KMS-11 (cell line): ENCODE measurements around the gene DMRTB1.

Source experiments
- H2AFZ ChIP-seq: fragments of 200-600 bp; sonication (generic); 2 replicates; pipeline ENCODE4 v1.6.1; 2016; ENCODE audit warnings: antibody characterized with exemption, mixed run types, low read depth
- H3K27ac ChIP-seq: fragments of 200-600 bp; sonication (generic); 2 replicates; pipeline ENCODE4 v1.6.1; 2016; ENCODE audit warnings: mild to moderate bottlenecking, mixed run types
- H3K27me3 ChIP-seq: fragments of 200-600 bp; sonication (generic); 2 replicates; pipeline ENCODE4 v1.6.1; 2017; ENCODE audit warnings: mild to moderate bottlenecking, low read depth, mixed run types, moderate library complexity; ENCODE audit not compliant: insufficient read depth
- H3K36me3 ChIP-seq: fragments of 200-600 bp; sonication (generic); 2 replicates; pipeline ENCODE4 v1.6.1; 2017; ENCODE audit warnings: mild to moderate bottlenecking, mixed run types; ENCODE audit not compliant: insufficient read depth
- H3K4me1 ChIP-seq: fragments of 200-600 bp; sonication (generic); 2 replicates; pipeline ENCODE4 v1.6.1; 2016; ENCODE audit warnings: mild to moderate bottlenecking, low read depth, mixed run types; ENCODE audit not compliant: poor library complexity, severe bottlenecking
- H3K4me2 ChIP-seq: fragments of 200-600 bp; sonication (generic); 2 replicates; pipeline ENCODE4 v1.7.0; 2016; ENCODE audit warnings: mild to moderate bottlenecking, mixed run types
- H3K4me3 ChIP-seq: fragments of 200-600 bp; sonication (generic); IDR thresholded peaks from 2 replicates; pipeline ENCODE4 v1.6.1; 2017; ENCODE audit warnings: low read depth, low read length, mixed read lengths; ENCODE audit not compliant: insufficient read depth
- H3K79me2 ChIP-seq: fragments of 200-600 bp; sonication (generic); 2 replicates; pipeline ENCODE4 v1.6.1; 2016; ENCODE audit warnings: low read depth, mixed run types; ENCODE audit not compliant: insufficient read depth
- H3K9ac ChIP-seq: fragments of 200-600 bp; sonication (generic); 2 replicates; pipeline ENCODE4 v1.6.1; 2016; ENCODE audit warnings: mild to moderate bottlenecking, mixed run types
- H4K20me1 ChIP-seq: fragments of 200-600 bp; sonication (generic); 2 replicates; pipeline ENCODE4 v1.6.1; 2016; ENCODE audit warnings: mild to moderate bottlenecking, mixed run types; ENCODE audit not compliant: insufficient read depth
- TF ChIP-seq, protein P1 (sequence below): fragments of 200-600 bp; sonication (generic); conservative IDR thresholded peaks from 2 replicates; pipeline ENCODE4 v1.6.1; 2017; ENCODE audit warnings: low read depth, mild to moderate bottlenecking, antibody characterized with exemption, low read length, moderate library complexity, mixed read lengths

DMRTB1 gene

DNA sequence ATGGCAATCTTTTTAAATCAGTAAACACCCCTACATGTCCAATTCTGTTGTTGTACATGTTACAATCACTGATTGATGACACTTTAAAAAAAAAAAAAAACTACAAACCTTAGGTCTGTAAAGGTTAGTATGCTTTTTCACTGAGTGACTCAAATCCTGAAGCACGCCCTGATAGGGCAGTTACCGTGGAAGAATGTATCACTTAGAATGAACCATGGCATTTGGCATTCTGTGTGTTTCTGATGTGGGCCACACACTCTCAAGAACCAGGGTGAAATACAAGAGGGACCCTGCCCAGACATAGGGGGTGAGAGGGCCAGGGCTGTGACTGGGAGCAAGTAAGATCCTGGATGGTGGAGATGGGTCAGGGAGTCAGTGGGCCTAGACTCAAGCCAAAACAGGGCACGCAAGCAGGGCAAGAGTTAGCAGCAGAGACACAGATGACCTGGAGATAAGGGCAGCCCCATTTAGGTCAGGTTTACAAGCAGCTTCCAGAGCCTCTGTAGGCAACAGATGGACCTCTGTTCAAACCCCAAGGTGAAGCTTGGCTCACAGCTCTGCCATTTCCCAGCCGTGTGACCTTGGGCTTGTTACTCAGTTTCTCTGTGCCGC, 47.6 kb upstream of the DMRTB1 start:
- Histone ChIP-seq H3K4me3 (no peak overlapping the region), H3K36me3 (no peaks in the 10 kb centered on the region), H3K79me2 (no peaks in the 10 kb centered on the region), H2AFZ (no peak overlapping the region), H3K4me2 (no peak overlapping the region), H4K20me1 (no peaks in the 10 kb centered on the region), H3K4me1 (no peaks in the 10 kb centered on the region), H3K27me3 (no peaks in the 10 kb centered on the region), H3K27ac (no peak overlapping the region), H3K9ac (no peak overlapping the region)
- TF ChIP-seq, protein P1, sequence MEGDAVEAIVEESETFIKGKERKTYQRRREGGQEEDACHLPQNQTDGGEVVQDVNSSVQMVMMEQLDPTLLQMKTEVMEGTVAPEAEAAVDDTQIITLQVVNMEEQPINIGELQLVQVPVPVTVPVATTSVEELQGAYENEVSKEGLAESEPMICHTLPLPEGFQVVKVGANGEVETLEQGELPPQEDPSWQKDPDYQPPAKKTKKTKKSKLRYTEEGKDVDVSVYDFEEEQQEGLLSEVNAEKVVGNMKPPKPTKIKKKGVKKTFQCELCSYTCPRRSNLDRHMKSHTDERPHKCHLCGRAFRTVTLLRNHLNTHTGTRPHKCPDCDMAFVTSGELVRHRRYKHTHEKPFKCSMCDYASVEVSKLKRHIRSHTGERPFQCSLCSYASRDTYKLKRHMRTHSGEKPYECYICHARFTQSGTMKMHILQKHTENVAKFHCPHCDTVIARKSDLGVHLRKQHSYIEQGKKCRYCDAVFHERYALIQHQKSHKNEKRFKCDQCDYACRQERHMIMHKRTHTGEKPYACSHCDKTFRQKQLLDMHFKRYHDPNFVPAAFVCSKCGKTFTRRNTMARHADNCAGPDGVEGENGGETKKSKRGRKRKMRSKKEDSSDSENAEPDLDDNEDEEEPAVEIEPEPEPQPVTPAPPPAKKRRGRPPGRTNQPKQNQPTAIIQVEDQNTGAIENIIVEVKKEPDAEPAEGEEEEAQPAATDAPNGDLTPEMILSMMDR = no peak

DNA sequence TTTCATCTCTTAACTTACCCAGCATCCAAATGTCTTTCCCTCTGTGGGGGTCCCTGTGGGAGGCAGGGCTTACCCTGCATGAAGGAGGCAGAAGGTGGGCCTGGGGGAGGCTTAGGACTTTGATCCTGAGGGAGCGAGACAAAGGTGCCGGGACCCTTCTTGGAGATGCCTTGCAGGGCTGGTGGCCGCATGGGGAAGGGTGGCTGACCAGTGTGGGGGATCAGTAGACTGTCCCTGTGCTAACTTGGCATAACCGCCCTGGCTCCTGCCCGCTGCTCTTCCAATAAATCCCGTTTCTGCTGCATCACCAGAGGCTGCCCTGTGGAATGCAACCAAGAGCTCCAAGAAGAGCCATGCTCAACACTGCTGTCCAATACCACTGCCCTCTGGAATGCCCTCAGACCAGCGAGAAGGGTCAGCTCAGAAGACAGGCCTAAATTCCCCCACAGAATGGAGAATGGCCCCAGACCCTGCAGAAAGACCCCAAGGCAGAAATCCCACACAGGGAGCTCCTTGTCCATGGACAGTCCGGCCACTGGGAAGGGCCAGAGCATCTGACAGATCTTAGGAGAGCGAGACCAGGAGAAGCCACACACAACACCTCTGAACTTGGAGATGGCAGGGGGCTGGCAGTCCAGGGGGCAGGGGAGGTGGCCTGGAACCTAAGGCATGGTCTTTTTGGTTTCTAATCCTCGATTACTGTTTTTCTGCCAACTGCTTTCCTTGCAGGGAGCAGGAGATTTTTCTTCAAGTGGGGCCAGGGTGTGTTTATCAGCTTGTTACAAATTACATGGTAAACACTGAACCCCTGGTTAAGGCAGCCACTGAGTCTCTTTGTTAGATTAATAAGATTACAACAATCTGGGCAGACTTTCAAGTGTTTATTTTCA, 46.7 kb upstream of the DMRTB1 start:
- no peak overlapping the region for H3K9ac ChIP-seq
- no peaks in the 10 kb centered on the region for H3K27me3 ChIP-seq
- no peaks in the 10 kb centered on the region for H3K79me2 ChIP-seq
- no peak overlapping the region for H3K4me3 ChIP-seq
- H4K20me1 ChIP-seq = no peaks in the 10 kb centered on the region
- TF ChIP-seq, protein P1 = no peak
- no peak overlapping the region for H3K27ac ChIP-seq
- no peaks in the 10 kb centered on the region for H3K36me3 ChIP-seq
- H2AFZ ChIP-seq = no peak overlapping the region
- H3K4me1 ChIP-seq = no peaks in the 10 kb centered on the region
- no peak overlapping the region for H3K4me2 ChIP-seq

DNA sequence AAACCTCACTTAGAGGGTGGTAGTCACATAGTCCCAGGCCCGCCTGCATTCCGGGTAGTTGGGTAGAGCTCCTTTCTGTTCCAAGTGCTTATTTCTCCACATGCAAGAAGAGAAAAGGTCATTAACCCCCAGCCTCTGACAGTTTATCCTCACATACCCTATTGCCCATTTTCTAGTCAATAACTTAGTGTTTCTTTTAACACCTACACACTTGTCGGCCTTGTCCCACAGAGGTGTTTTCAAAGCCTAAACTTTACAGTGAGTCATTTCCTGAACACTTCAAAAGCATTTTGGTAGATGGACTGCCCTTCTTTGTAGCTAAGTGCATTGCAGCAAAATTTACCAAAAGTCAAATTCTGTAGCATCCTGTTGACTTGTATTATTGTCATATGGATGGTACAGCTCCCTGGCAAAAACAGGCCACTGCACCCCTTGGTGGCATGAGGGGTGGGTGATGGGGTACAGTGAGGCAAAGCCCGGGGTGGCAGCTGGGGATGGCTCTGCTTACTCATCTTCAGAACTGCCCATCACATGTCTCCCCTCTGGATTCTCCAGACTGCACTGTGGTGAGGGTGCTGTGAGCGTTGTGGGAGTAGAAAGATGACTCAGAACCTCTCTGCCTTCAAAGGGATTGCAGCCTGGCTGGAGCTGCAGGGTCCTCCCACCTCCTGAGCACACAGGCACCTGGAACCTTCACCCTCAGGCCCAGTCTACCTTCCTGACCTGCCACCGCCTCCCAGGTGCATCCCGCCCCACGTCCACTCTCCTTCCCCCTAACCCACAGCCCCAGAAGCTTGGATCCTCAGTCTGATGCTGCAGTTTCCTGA, 45.8 kb upstream of the DMRTB1 start:
- Histone ChIP-seq H3K27ac (no peak overlapping the region), H3K4me1 (no peaks in the 10 kb centered on the region), H3K9ac (no peak overlapping the region), H4K20me1 (no peaks in the 10 kb centered on the region), H3K4me3 (no peak overlapping the region), H2AFZ (no peak overlapping the region), H3K4me2 (no peak overlapping the region), H3K27me3 (no peaks in the 10 kb centered on the region), H3K36me3 (no peaks in the 10 kb centered on the region), H3K79me2 (no peaks in the 10 kb centered on the region)
- TF ChIP-seq, protein P1 = no peak

DNA sequence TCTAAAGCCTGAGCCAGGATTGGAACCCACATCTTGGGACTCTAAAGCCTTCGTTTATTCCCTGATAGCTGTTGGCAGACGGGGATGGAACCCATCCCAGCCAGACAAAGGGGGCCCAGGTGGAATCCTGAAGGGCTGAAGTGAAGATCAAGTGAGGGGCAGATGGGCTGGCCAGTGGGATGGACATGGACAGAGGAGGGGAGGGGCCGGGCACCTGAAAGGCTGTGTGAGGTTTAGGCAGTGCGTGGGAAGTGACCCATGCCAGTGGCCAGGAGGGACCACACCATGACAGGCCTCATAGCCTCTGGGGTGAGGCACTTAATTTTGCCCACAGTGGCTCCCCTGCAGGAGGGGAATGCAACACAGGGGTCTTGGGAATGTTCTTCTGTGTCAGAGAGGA, 44.6 kb upstream of the DMRTB1 start:
- H2AFZ ChIP-seq = no peak overlapping the region
- no peak overlapping the region for H3K27ac ChIP-seq
- no peaks in the 10 kb centered on the region for H3K27me3 ChIP-seq
- no peak overlapping the region for H3K4me2 ChIP-seq
- no peak overlapping the region for H3K9ac ChIP-seq
- no peaks in the 10 kb centered on the region for H3K36me3 ChIP-seq
- no peaks in the 10 kb centered on the region for H3K4me1 ChIP-seq
- H3K4me3 ChIP-seq = no peak overlapping the region
- no peaks in the 10 kb centered on the region for H4K20me1 ChIP-seq
- no peaks in the 10 kb centered on the region for H3K79me2 ChIP-seq
- TF ChIP-seq, protein P1 = no peak
